Body of pancreas (tissue), 4 donors: ENCODE results near the gene AGT. TPM values are rescaled to one million over a fixed set of nuclear protein-coding genes. Genes with fewer than 3 reads are reported as not detected.
"Not testable (repeated sequence)": the region's sequence is repeated elsewhere in the genome, so short reads cannot be mapped to it uniquely, and the experiment has no call there.

Experiments used
- ATAC-seq: fragments of 150-250 bp; one replicate; pipeline ENCODE4 v1.9.1; 2016
- DNase-seq, 4 donors: peaks; one replicate each; pipeline ENCODE4 v3.0.0-alpha.2; 2019
- H3K27ac ChIP-seq, 4 donors: fragments of 200-600 bp; sonication (generic); 1 replicate in 3 of 4; 2 replicates in 1 of 4; pipeline versions ENCODE4 v1.5.1 to v1.6.1; 2016 to 2019; ENCODE audit warnings: mild to moderate bottlenecking in 1 of 4, mixed read lengths in 1 of 4, moderate library complexity in 1 of 4
- H3K27me3 ChIP-seq, 2 donors: fragments of 200-600 bp; sonication (generic); one replicate each; pipeline ENCODE4 v1.6.0; 2016; ENCODE audit warnings: mild to moderate bottlenecking in 1 of 2
- H3K36me3 ChIP-seq, 2 donors: fragments of 200-600 bp; sonication (generic); replicated peaks in 1 of 2; 2 replicates each; pipeline ENCODE4 v1.5.1; 2016; ENCODE audit warnings: low read depth in 2 of 2; ENCODE audit not compliant: insufficient read depth in 1 of 2
- H3K4me1 ChIP-seq: fragments of 200-600 bp; sonication (generic); one replicate; pipeline ENCODE4 v1.6.0; 2016
- H3K4me3 ChIP-seq, 2 donors: fragments of 200-600 bp; sonication (generic); 1 replicate in 1 of 2; 2 replicates in 1 of 2; pipeline ENCODE4 v1.5.1; 2016 to 2019
- H3K9me3 ChIP-seq, 3 donors: fragments of 200-600 bp; sonication (generic); 1 replicate in 2 of 3; 2 replicates in 1 of 3; pipeline ENCODE4 v1.5.1; 2016
- CTCF ChIP-seq, 7 experiments: fragments of 450-650 bp in 4 of 7; fragments of 200-600 bp in 3 of 7; sonication (generic) in 3 of 7; IDR thresholded peaks; one replicate each; pipeline ENCODE4 v1.5.1; 2016 to 2019; ENCODE audit warnings: antibody characterized with exemption in 7 of 7
- POLR2A ChIP-seq, 3 donors: fragments of 450-650 bp; IDR thresholded peaks; one replicate each; pipeline ENCODE4 v1.6.1; 2016; ENCODE audit warnings: antibody characterized with exemption in 3 of 3, mild to moderate bottlenecking in 2 of 3
- WGBS, 2 donors: methylation state at CpG; one replicate each; pipeline ENCODE4 v1.1.5; 2017; 5-methylcytosine and 5-hydroxymethylcytosine counted together
- intact Hi-C: fragments of 100-400 bp; cut with DNase I; formaldehyde crosslinking; loops from one replicate; pipeline ENCODE4 v1.15.1; 2023
- total RNA-seq, 2 donors: library from RNA; depleted of rRNA; stranded (reverse); fragments of >200 nt; gene quantifications; one replicate each; pipeline ENCODE4 v1.1.0, GENCODE V29; 2016

The AGT gene
- total RNA-seq, 2 donors from 2014 or later = 5.6 to 11.2 TPM

GRCh38 chr1:230701895-230702768 lies 11.8 kb downstream of the AGT start:
- 84% methylated on average over 19 of the region's 19 CpGs for WGBS, 2 donors
- Histone ChIP-seq H3K4me3 (no peak overlapping the region), H3K27ac (no peak overlapping the region), H3K27me3 (no peaks in the 10 kb centered on the region), H3K9me3 (no peaks in the 10 kb centered on the region), H3K4me1 (no peaks in the 10 kb centered on the region), H3K36me3 (no peaks in the 10 kb centered on the region)
- TF ChIP-seq CTCF (IDR thresholded peaks at IDR 0.05) (no peak), POLR2A (IDR thresholded peaks at IDR 0.05) (no peak)
- intact Hi-C loops = no loop called here
- no peak for ATAC-seq
- DNase-seq = no peak

- 79 to 86% methylated on average over 17 of the region's 17 CpGs for WGBS, 2 donors
- no peak overlapping the region for H3K27ac ChIP-seq
- H3K9me3 ChIP-seq = no peaks in the 10 kb centered on the region
- no peak overlapping the region for H3K4me3 ChIP-seq
- no peak for ATAC-seq
- no peaks in the 10 kb centered on the region for H3K27me3 ChIP-seq
- no peaks in the 10 kb centered on the region for H3K36me3 ChIP-seq
- no peak for DNase-seq
- no peak for TF ChIP-seq CTCF (IDR thresholded peaks at IDR 0.05)
- intact Hi-C loops = no loop called here
- H3K4me1 ChIP-seq = no peaks in the 10 kb centered on the region
Observed at GRCh38 chr1:230701434-230701833, 12.5 kb downstream of the AGT start.

GRCh38 chr1:230700132-230700531 lies 13.8 kb downstream of the AGT start:
- H3K36me3 ChIP-seq = no peaks in the 10 kb centered on the region
- H3K27me3 ChIP-seq = no peaks in the 10 kb centered on the region
- DNase-seq (no peak), ATAC-seq (no peak)
- TF ChIP-seq CTCF (IDR thresholded peaks at IDR 0.05) = no peak
- no peak for TF ChIP-seq POLR2A (IDR thresholded peaks at IDR 0.05)
- no peaks in the 10 kb centered on the region for H3K9me3 ChIP-seq
- intact Hi-C loops = no loop called here
- 74 to 80% methylated on average over 4 of the region's 4 CpGs for WGBS, 2 donors
- H3K27ac ChIP-seq = no peak overlapping the region
- no peak overlapping the region for H3K4me3 ChIP-seq
- no peaks in the 10 kb centered on the region for H3K4me1 ChIP-seq

GRCh38 chr1:230699716-230700115 lies 14.2 kb downstream of the AGT start:
- ATAC-seq = no peak
- Histone ChIP-seq H3K4me1 (no peaks in the 10 kb centered on the region), H3K4me3 (no peak overlapping the region), H3K9me3 (no peaks in the 10 kb centered on the region), H3K27me3 (no peaks in the 10 kb centered on the region), H3K36me3 (no peaks in the 10 kb centered on the region), H3K27ac (no peak overlapping the region)
- intact Hi-C loops = no loop called here
- 86 to 97% methylated on average over 1 of the region's 1 CpG for WGBS, 2 donors
- TF ChIP-seq POLR2A (IDR thresholded peaks at IDR 0.05) = no peak
- TF ChIP-seq CTCF (IDR thresholded peaks at IDR 0.05) = no peak
- DNase-seq = no peak

- H3K36me3 ChIP-seq, intact Hi-C loops, DNase-seq, H3K4me1 ChIP-seq, H3K9me3 ChIP-seq, H3K4me3 ChIP-seq, H3K27me3 ChIP-seq, H3K27ac ChIP-seq, ATAC-seq: not testable (repeated sequence)
Observed at GRCh38 chr1:230698964-230699363, 15.0 kb downstream of the AGT start.
